Activated T-cell treated with anti-CD3 and anti-CD28 coated beads, Interleukin-2, amount 50 U/mL, for 72 hours (primary cell): ENCODE measurements around the gene MPV17L. TPM values are rescaled to one million over a fixed set of nuclear protein-coding genes. Genes with fewer than 3 reads are reported as not detected.
"Not testable (repeated sequence)": the region's sequence is repeated elsewhere in the genome, so short reads cannot be mapped to it uniquely, and the experiment has no call there.

Experiments used
- ATAC-seq, 2 donors: fragments of 150-1000 bp; cut with Tn5 transposase; replicated peaks in 1 of 2; 2 replicates each; pipeline ENCODE4 v1.10.0; 2021; ENCODE audit warnings: moderate library complexity in 2 of 2, mild to moderate bottlenecking in 1 of 2
- DNase-seq, 2 donors: peaks; one replicate each; pipeline ENCODE4 v3.0.0; 2021 to 2022; ENCODE audit warnings: mixed read lengths in 1 of 2
- H3K27ac Mint-ChIP-seq: one replicate; pipeline ENCODE4 v1.8.0; 2022; ENCODE audit warnings: mild to moderate bottlenecking, moderate library complexity, mixed read lengths
- H3K27me3 Mint-ChIP-seq: one replicate; pipeline ENCODE4 v1.8.0; 2022; ENCODE audit warnings: low read depth, mixed read lengths
- H3K36me3 Mint-ChIP-seq, 2 donors: one replicate each; pipeline ENCODE4 v1.8.0; 2022; ENCODE audit warnings: mixed read lengths in 2 of 2, mild to moderate bottlenecking in 1 of 2; ENCODE audit not compliant: insufficient read depth in 2 of 2
- H3K4me1 Mint-ChIP-seq: one replicate; pipeline ENCODE4 v1.8.0; 2022; ENCODE audit warnings: low read depth, mixed read lengths
- H3K4me3 Mint-ChIP-seq, 2 donors: one replicate each; pipeline ENCODE4 v1.8.0; 2022; ENCODE audit warnings: mild to moderate bottlenecking in 2 of 2, mixed read lengths in 2 of 2, moderate library complexity in 2 of 2
- H3K9me3 Mint-ChIP-seq, 2 donors: one replicate each; pipeline ENCODE4 v1.8.0; 2022; ENCODE audit warnings: mixed read lengths in 2 of 2
- total RNA-seq, 2 donors: library from RNA; stranded (reverse); gene quantifications; one replicate each; pipeline ENCODE4 v1.2.3, GENCODE V29; 2022

The MPV17L gene
- total RNA-seq, 2 donors from 2014 or later = 0.05 to 0.17 TPM

GRCh38 chr16:15396948-15397594, 1.5 kb downstream of the MPV17L start:
- no peak overlapping the region for H3K4me3 Mint-ChIP-seq
- H3K4me1 Mint-ChIP-seq = no peaks in the 10 kb centered on the region
- H3K9me3 Mint-ChIP-seq = no peaks in the 10 kb centered on the region
- no peaks in the 10 kb centered on the region for H3K36me3 Mint-ChIP-seq
- no peak overlapping the region for H3K27ac Mint-ChIP-seq
- peaks cover 19% of the 10 kb centered on the region for H3K27me3 Mint-ChIP-seq
- ATAC-seq = no peak
- no peak for DNase-seq

GRCh38 chr16:15398618-15399316, 3.2 kb downstream of the MPV17L start:
- H3K9me3 Mint-ChIP-seq = no peaks in the 10 kb centered on the region
- DNase-seq = no peak
- H3K4me3 Mint-ChIP-seq = no peak overlapping the region

GRCh38 chr16:15399317-15399716, 3.8 kb downstream of the MPV17L start:
- H3K27ac Mint-ChIP-seq = no peak overlapping the region
- DNase-seq = no peak
- no peaks in the 10 kb centered on the region for H3K36me3 Mint-ChIP-seq
- no peak for ATAC-seq
- H3K4me3 Mint-ChIP-seq = no peak overlapping the region
- peaks cover 19% of the 10 kb centered on the region for H3K27me3 Mint-ChIP-seq
- no peaks in the 10 kb centered on the region for H3K9me3 Mint-ChIP-seq
- H3K4me1 Mint-ChIP-seq = no peaks in the 10 kb centered on the region

More at GRCh38 chr16:15398618-15399316, 3.2 kb downstream of the MPV17L start:
- ATAC-seq = no peak
- peaks cover 19% of the 10 kb centered on the region for H3K27me3 Mint-ChIP-seq
- no peak overlapping the region for H3K27ac Mint-ChIP-seq
- no peaks in the 10 kb centered on the region for H3K36me3 Mint-ChIP-seq
- H3K4me1 Mint-ChIP-seq = no peaks in the 10 kb centered on the region

DNA sequence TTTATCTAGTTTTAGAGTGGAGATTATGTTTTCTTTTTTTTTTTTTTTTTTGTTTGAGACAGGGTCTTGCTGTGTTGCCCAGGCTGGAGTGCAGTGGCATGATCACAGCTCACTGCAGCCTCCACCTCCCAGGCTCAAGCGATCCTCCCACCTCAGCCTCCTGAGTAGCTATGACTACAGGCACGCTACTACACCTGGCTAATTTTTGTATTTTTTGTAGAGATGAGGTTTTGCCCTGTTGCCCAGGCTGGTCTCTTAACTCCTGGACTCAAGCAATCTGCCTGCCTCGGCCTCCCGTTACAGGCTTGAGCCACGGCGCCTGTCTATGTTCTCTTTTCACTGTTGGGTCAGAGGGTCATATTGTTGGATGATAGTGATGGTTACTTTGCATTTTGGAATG, 4.8 kb downstream of the MPV17L start:
- DNase-seq, H3K4me3 Mint-ChIP-seq, H3K27me3 Mint-ChIP-seq, H3K4me1 Mint-ChIP-seq, ATAC-seq, H3K36me3 Mint-ChIP-seq, H3K27ac Mint-ChIP-seq, H3K9me3 Mint-ChIP-seq: not testable (repeated sequence)

DNA sequence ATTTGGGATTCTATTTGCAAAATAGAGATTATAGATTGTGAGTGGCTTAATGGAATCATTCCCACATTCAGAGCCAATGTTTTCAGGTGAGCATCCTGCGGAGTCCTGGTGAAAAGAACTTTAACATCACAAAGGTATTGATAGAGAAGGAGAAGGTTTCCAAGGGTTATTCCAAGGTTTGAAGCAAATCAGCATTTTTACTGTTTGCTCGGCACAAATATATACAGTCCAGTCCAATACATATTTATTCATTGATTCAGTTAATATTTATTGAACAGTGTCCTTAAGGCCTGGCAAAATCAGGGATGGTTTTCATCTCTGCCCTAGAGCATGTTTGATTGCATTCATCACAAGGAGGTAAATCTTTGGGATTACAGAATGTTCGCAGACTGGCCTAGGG, 6.4 kb downstream of the MPV17L start:
- no peaks in the 10 kb centered on the region for H3K4me1 Mint-ChIP-seq
- no peaks in the 10 kb centered on the region for H3K36me3 Mint-ChIP-seq
- H3K27ac Mint-ChIP-seq = no peak overlapping the region
- H3K27me3 Mint-ChIP-seq = peaks cover 3% of the 10 kb centered on the region
- DNase-seq (no peak), ATAC-seq (no peak)
- no peaks in the 10 kb centered on the region for H3K9me3 Mint-ChIP-seq
- no peak overlapping the region for H3K4me3 Mint-ChIP-seq

DNA sequence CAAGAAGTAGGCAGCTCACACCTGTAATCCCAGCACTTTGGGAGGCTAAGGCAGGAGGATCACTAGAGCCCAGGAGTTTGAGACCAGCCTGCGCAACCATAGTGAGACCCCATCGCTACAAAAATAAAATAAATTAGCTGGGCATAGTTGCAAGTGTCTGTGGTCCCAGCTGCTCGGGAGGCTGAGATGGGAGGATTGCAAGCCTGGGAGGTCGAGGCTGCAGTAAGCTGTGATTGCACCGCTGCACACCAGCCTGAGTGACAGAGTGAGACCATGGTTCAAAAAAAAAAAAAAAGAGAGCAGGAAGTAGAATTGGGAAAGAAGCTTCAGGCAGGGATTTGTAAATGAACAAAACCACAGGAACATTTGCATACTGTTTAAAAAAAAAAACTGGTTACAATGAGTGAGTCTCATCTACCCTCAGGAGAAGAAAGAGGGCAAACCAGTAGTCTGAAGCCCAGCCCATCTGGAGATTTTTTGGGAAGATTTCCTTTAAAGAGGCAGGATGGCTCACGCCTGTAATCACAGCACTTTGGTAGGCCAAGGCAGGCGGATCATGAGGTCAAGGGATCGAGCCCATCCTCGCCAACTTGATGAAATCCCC, 7.9 kb downstream of the MPV17L start:
- Mint-ChIP-seq H3K27me3 (no peaks in the 10 kb centered on the region), H3K9me3 (no peaks in the 10 kb centered on the region), H3K4me1 (no peaks in the 10 kb centered on the region), H3K27ac (no peak overlapping the region), H3K4me3 (no peak overlapping the region), H3K36me3 (no peaks in the 10 kb centered on the region)
- DNase-seq = no peak
- ATAC-seq = no peak

DNA sequence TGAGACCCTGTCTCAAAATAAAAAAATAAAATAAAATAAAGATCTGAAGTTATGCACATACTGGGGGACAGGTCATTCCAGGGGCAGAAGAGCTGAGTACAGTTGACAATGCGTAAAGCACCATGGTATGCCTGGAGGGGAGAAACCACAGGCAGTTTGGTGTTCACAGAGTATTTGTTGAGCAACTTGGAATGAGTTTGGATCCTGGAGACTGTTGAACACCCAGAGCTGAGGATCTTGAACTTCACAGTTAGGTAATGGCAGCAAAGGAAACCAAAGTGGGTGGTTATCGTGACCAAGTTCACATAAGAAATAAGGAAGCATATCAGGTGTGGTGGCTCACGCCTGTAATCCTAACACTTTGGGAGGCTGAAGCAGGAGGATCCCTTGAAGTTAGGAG, 8.5 kb downstream of the MPV17L start:
- not testable (repeated sequence) for H3K36me3 Mint-ChIP-seq, H3K4me3 Mint-ChIP-seq, H3K27ac Mint-ChIP-seq, H3K4me1 Mint-ChIP-seq, DNase-seq, ATAC-seq, H3K9me3 Mint-ChIP-seq, H3K27me3 Mint-ChIP-seq

DNA sequence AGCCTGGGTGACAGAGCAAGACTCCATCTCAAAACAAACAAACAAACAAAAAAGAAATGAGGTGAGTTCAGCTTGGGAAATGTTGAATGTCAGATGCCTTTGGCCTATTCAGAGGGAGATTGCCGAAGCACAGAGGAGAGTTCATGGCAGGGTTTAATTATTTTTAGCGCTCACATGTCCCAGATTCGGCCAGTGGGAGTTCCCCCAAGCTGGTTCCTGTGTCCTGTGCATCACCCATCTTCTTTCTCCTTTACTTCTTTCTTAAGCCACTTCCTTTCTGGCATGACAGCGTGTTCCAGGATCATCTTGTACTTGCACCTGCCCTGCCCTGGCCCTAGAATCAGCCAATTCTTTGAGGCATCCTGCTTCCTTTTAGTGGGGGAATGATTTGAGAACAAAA, 9.2 kb downstream of the MPV17L start:
- Mint-ChIP-seq H3K27ac (no peak overlapping the region), H3K9me3 (no peaks in the 10 kb centered on the region), H3K4me3 (no peak overlapping the region), H3K27me3 (no peaks in the 10 kb centered on the region), H3K36me3 (no peaks in the 10 kb centered on the region), H3K4me1 (no peaks in the 10 kb centered on the region)
- ATAC-seq = no peak
- no peak for DNase-seq

DNA sequence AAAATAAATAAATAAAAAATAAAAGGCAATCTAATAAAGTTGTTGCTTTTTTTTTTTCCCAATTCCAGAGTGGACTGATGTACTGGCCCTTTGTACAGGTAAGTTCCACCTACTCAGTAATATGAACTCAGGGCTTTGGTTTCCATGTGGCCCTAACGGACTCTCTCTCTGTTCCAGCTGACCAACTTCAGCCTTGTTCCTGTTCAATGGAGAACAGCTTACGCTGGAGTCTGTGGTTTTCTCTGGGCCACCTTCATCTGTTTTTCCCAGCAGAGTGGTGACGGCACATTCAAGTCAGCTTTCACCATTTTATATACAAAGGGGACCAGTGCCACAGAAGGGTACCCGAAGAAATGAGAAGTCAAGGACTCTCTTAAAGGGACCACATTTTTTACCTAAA, 12.2 kb downstream of the MPV17L start:
- not testable (repeated sequence) for H3K4me3 Mint-ChIP-seq, H3K36me3 Mint-ChIP-seq

GRCh38 chr16:15409476-15409875, 13.9 kb downstream of the MPV17L start:
- H3K9me3 Mint-ChIP-seq, H3K27me3 Mint-ChIP-seq, H3K27ac Mint-ChIP-seq, H3K4me1 Mint-ChIP-seq, DNase-seq, H3K36me3 Mint-ChIP-seq, ATAC-seq, H3K4me3 Mint-ChIP-seq: not testable (repeated sequence)

More for the DNA sequence above, 12.2 kb downstream of the MPV17L start:
- ATAC-seq, H3K4me1 Mint-ChIP-seq, H3K27ac Mint-ChIP-seq, H3K27me3 Mint-ChIP-seq, DNase-seq, H3K9me3 Mint-ChIP-seq: not testable (repeated sequence)

- H3K9me3 Mint-ChIP-seq = no peaks in the 10 kb centered on the region
- ATAC-seq = no peak
- no peak overlapping the region for H3K27ac Mint-ChIP-seq
- H3K27me3 Mint-ChIP-seq = no peaks in the 10 kb centered on the region
- DNase-seq = no peak
- H3K36me3 Mint-ChIP-seq = no peaks in the 10 kb centered on the region
- H3K4me3 Mint-ChIP-seq = no peak overlapping the region
- H3K4me1 Mint-ChIP-seq = no peaks in the 10 kb centered on the region
Observed at GRCh38 chr16:15415511-15415985, 20.0 kb downstream of the MPV17L start.

DNA sequence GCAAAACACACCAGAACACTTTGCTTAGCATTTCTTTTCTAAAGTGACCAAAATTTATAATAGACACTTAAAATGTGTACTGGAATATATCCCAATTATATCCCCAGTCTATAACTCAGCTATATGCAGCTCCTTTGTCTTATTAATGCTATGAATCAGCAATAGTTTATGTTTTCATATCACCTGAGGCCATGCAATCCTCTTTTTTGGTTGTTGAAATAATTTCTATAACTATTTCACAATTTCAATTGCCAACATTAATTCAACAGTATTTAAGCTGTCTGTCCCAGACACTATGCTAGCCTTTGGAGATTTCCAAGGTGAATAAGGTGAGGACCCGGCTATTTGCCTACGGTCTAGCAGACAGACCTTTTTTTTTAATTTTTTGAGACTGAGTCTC, 21.6 kb downstream of the MPV17L start:
- DNase-seq = no peak
- Mint-ChIP-seq H3K4me3 (no peak overlapping the region), H3K36me3 (no peaks in the 10 kb centered on the region), H3K27ac (no peak overlapping the region), H3K9me3 (no peaks in the 10 kb centered on the region), H3K27me3 (peaks cover 5% of the 10 kb centered on the region), H3K4me1 (no peaks in the 10 kb centered on the region)
- ATAC-seq = no peak

GRCh38 chr16:15418206-15418605, 22.7 kb downstream of the MPV17L start:
- no peak for DNase-seq
- no peak overlapping the region for H3K27ac Mint-ChIP-seq
- no peak overlapping the region for H3K4me3 Mint-ChIP-seq
- H3K9me3 Mint-ChIP-seq = no peaks in the 10 kb centered on the region
- H3K36me3 Mint-ChIP-seq = no peaks in the 10 kb centered on the region
- no peaks in the 10 kb centered on the region for H3K4me1 Mint-ChIP-seq
- peaks cover 12% of the 10 kb centered on the region for H3K27me3 Mint-ChIP-seq
- ATAC-seq = no peak
